ENCODE measurements around the gene MRC1.
A peak's percentile ranks its signal among the peaks of the same experiment; 100 is the strongest.

The MRC1 gene

DNA sequence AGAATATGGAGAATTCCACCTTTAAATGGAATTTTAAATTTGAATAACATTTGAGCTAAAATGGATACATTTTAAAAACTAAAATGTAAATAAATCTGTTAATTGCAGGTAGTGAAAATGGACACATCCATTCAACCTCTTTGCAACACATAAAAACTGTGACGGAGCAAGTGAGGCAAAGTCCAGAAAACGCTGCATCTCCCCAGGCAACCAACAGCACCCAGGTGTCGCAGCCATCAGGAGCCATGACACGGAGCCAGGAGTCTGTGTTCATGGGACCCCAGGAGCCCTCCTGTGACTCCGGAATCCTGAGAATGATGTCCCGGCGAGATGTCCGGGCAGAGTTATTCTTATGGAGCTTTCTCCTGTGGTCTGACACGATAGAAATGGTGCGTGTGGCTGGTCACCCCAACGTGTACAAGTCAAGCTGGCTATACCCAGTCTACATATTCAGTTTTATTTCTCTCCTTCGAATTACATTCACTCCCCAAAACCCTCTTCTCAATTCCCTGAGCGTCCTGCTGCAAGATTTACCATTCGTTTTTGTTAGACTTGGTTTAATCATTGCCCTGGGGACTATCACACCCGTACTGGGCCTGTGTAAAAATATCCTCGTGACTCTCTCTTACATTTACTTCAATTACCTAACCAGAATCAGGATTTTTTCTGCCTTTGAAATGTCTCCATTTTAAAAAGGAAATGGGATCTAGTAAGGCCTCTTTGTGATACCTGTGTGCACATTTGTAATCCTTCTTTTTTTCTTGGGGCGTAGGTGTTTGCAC, 13.1 kb upstream of the MRC1 start:
- no peak for TF ChIP-seq ZFX (IDR thresholded peaks at IDR 0.05)
- TF ChIP-seq, protein P1, sequence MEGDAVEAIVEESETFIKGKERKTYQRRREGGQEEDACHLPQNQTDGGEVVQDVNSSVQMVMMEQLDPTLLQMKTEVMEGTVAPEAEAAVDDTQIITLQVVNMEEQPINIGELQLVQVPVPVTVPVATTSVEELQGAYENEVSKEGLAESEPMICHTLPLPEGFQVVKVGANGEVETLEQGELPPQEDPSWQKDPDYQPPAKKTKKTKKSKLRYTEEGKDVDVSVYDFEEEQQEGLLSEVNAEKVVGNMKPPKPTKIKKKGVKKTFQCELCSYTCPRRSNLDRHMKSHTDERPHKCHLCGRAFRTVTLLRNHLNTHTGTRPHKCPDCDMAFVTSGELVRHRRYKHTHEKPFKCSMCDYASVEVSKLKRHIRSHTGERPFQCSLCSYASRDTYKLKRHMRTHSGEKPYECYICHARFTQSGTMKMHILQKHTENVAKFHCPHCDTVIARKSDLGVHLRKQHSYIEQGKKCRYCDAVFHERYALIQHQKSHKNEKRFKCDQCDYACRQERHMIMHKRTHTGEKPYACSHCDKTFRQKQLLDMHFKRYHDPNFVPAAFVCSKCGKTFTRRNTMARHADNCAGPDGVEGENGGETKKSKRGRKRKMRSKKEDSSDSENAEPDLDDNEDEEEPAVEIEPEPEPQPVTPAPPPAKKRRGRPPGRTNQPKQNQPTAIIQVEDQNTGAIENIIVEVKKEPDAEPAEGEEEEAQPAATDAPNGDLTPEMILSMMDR (conservative IDR thresholded peaks at IDR 0.05) = no peak
- H3K27ac ChIP-seq = no peak overlapping the region

DNA sequence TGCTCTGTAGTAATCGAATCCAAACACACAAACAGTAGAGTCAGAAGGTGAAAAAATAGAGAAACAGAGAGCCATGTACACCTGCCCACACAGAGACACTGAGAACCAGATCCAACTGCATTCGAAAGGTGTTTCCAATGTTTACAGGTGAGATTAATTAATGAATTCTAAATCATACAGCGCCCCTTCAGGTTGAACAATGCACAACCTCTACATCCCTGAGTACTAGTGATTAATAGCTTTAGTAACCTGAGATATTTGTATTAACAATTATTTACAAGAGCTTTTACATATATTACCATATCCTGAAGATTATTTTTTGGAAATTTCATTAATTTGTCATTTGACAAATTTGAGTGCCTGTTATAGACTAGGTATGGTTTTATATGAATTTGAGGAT, 7.6 kb upstream of the MRC1 start:
- TF ChIP-seq, protein P1 (conservative IDR thresholded peaks at IDR 0.05) = peak; percentile 54
- no peak for TF ChIP-seq ZFX (IDR thresholded peaks at IDR 0.05)

GRCh38 chr10:17802350-17802749, 6.8 kb upstream of the MRC1 start:
- TF ChIP-seq ZFX (IDR thresholded peaks at IDR 0.05) = no peak
- TF ChIP-seq, protein P1 (conservative IDR thresholded peaks at IDR 0.05) = no peak
- no peak overlapping the region for H3K27ac ChIP-seq

More for the DNA sequence above, 7.6 kb upstream of the MRC1 start:
- no peak overlapping the region for H3K27ac ChIP-seq

DNA sequence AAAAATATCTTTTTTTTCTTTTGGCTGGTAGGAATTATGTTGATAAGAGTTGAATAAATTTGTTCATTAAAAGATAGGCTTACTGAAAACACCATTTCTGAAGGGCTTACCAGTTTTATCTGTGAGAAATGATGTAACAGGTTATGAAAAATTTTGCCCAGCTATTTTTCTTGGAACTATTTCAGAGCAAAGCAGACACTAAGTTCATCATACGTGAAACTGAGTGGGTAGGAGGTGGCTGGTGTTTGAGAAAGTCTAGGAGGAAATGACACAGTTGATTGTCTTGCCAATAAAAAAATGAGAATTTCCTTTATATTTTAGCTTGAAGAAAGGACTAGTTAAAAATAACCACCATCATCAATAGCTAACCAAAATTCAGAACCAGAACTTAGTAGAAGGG, 6.2 kb upstream of the MRC1 start:
- TF ChIP-seq, protein P1 (conservative IDR thresholded peaks at IDR 0.05) = no peak
- no peak for TF ChIP-seq ZFX (IDR thresholded peaks at IDR 0.05)
- H3K27ac ChIP-seq = no peak overlapping the region

DNA sequence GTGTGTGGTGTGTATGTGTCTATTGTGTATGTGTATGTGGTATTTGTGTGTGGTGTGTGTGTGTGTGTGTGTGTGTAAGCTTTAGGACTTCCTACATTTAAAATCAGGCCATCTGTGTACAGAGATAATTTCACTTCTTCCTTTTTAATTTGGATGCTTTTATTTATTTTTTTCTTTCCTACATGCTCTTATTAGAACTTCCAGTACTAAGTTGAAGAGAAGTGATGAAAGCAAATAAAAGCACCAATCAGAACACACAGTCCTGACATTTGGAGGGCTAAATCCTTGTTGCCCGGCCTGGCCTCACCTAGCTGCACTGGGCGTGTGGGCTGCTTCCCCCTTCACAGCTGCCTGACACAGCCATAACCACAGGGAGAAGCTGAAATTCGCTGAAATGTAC, 3.8 kb upstream of the MRC1 start:
- TF ChIP-seq, protein P1 (conservative IDR thresholded peaks at IDR 0.05) = no peak
- no peak for TF ChIP-seq ZFX (IDR thresholded peaks at IDR 0.05)
- no peak overlapping the region for H3K27ac ChIP-seq

DNA sequence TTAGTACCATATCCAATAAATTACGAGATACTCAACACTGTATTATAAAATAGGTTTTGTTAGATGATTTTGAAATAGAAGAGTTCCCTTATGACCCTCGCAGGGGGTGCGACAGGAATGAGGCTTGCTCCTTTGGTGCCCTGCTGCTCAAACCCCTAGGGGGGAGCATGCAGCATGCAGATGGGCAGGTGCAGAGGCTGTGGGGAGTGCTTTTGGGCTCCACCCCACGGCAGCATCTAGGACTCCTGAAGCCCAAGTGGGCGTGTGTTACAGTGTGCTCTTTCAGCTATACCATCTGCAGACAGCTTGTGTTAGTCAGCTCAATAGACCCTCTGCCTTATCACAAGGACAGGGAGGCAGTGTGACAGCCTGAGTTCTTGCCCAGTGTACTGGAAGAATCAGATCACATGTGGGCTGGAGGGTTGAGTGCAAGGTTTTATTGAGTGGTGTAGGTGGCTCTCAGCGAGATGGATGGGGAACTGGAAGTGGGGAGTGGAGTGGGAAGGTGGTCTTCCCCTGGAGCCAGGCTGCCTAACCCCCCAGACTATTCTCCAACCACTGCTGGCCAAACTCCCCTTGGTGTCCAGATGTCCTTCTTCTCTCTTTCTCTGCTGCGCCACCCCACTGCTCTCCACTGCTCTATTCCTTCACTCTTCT, 3.1 kb upstream of the MRC1 start:
- TF ChIP-seq ZFX (IDR thresholded peaks at IDR 0.05) = no peak
- TF ChIP-seq, protein P1 (conservative IDR thresholded peaks at IDR 0.05) = peak; percentile 22
- H3K27ac ChIP-seq = no peak overlapping the region

DNA sequence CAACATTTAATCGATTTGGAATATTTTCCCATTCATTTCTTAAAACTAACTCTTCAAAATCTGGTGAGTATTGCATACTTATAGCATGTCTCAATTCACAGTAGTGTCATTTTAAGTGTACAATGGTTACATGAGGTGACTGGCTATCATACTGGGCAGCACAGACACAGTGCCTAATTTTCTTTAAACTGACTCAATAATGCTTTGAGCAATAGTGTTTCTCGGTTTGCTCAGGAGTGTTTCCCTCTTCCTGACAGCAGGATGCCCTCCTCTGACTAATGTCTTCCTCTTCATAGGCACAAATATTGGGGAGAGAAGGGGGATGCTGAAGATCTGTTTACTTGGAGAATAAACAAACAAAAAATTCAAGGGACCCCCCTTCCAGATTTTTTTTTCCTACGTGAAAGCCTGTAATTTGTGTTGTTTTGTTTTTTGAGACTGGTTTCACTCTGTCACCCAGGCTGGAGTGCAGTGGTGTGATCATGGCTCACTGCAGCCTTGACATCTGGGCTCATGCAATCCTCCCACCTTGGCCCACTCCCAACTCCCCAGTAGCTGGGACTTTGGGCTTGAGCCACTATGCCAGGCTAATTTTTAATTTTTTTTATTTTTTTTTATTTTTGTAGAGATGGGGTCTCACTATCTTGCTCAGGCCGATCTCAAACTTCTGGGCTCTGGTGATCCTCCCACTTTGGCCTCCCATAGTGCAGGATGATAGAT, 2.2 kb downstream of the MRC1 start:
- H3K27ac ChIP-seq = no peak overlapping the region
- TF ChIP-seq ZFX (IDR thresholded peaks at IDR 0.05) = no peak
- TF ChIP-seq, protein P1 (conservative IDR thresholded peaks at IDR 0.05) = no peak
